SK-N-SH (cell line): ENCODE data around the gene KBTBD4.

ENCODE experiments used
- EP300 ChIP-seq, 2 experiments: IDR thresholded peaks; 2 replicates each; pipeline versions ENCODE4 v1.4.0 to v1.6.1; 2012; ENCODE audit warnings: borderline replicate concordance in 1 of 2, low read depth in 1 of 2, low read length in 1 of 2
- EZH2phosphoT487 ChIP-seq: fragments of 200-600 bp; sonication (generic); IDR thresholded peaks from 2 replicates; pipeline ENCODE4 v1.6.1; 2017; ENCODE audit warnings: low read depth, mixed run types, mild to moderate bottlenecking, antibody characterized with exemption, moderate library complexity, borderline replicate concordance
- JUND ChIP-seq: IDR thresholded peaks from 2 replicates; pipeline ENCODE4 v1.4.0; 2012
- MEF2A ChIP-seq: IDR thresholded peaks from 2 replicates; pipeline ENCODE4 v1.4.0; 2012; ENCODE audit warnings: low read depth, borderline replicate concordance
- RAD21 ChIP-seq: IDR thresholded peaks from 2 replicates; pipeline ENCODE4 v1.6.1; 2012; ENCODE audit warnings: mild to moderate bottlenecking, low read length
- RFX5 ChIP-seq: IDR thresholded peaks from 2 replicates; pipeline ENCODE4 v1.6.1; 2012; ENCODE audit warnings: mild to moderate bottlenecking, improper control_type of control experiment, low read length
- RXRA ChIP-seq: IDR thresholded peaks from 2 replicates; pipeline ENCODE4 v1.4.0; 2012; ENCODE audit warnings: low read depth, mild to moderate bottlenecking, borderline replicate concordance
- YY1 ChIP-seq: IDR thresholded peaks from 2 replicates; pipeline ENCODE4 v1.4.0; 2012; ENCODE audit warnings: low read depth, mild to moderate bottlenecking
- TF ChIP-seq, protein P1 (sequence below): fragments of 200-600 bp; sonication (generic); IDR thresholded peaks from 2 replicates; pipeline ENCODE4 v1.6.1; 2017; ENCODE audit warnings: antibody characterized with exemption, mild to moderate bottlenecking, moderate library complexity
- TF ChIP-seq, protein P2 (sequence below): IDR thresholded peaks from 2 replicates; pipeline ENCODE4 v1.4.0; 2012; ENCODE audit warnings: low read depth, borderline replicate concordance

GRCh38 chr11:47550288-47551047 lies 28.3 kb downstream of the KBTBD4 start:
- no peak for TF ChIP-seq RFX5
- TF ChIP-seq, protein P1, sequence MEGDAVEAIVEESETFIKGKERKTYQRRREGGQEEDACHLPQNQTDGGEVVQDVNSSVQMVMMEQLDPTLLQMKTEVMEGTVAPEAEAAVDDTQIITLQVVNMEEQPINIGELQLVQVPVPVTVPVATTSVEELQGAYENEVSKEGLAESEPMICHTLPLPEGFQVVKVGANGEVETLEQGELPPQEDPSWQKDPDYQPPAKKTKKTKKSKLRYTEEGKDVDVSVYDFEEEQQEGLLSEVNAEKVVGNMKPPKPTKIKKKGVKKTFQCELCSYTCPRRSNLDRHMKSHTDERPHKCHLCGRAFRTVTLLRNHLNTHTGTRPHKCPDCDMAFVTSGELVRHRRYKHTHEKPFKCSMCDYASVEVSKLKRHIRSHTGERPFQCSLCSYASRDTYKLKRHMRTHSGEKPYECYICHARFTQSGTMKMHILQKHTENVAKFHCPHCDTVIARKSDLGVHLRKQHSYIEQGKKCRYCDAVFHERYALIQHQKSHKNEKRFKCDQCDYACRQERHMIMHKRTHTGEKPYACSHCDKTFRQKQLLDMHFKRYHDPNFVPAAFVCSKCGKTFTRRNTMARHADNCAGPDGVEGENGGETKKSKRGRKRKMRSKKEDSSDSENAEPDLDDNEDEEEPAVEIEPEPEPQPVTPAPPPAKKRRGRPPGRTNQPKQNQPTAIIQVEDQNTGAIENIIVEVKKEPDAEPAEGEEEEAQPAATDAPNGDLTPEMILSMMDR = no peak
- no peak for TF ChIP-seq RAD21
- no peak for TF ChIP-seq RXRA
- no peak for TF ChIP-seq EZH2phosphoT487
- TF ChIP-seq MEF2A = no peak
- TF ChIP-seq JUND = no peak
- TF ChIP-seq EP300 (IDR thresholded peaks at IDR 0.05; ENCODE audit: borderline replicate concordance in 1 of 2, low read depth in 1 of 2, low read length in 1 of 2) = no peak
- no peak for TF ChIP-seq YY1
- TF ChIP-seq, protein P2, sequence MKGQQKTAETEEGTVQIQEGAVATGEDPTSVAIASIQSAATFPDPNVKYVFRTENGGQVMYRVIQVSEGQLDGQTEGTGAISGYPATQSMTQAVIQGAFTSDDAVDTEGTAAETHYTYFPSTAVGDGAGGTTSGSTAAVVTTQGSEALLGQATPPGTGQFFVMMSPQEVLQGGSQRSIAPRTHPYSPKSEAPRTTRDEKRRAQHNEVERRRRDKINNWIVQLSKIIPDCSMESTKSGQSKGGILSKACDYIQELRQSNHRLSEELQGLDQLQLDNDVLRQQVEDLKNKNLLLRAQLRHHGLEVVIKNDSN = no peak
